HCT116 (cell line): ENCODE measurements around the gene MCM8.

Experiments
- CTCF ChIP-seq, 3 experiments: fragments of 200-600 bp in 1 of 3; sonication (generic) in 1 of 3; IDR thresholded peaks in 2 of 3; conservative IDR thresholded peaks in 1 of 3; 2 replicates each; pipeline ENCODE4 v1.5.1; 2012 to 2017; ENCODE audit warnings: low read depth in 2 of 3, low read length in 2 of 3, antibody characterized with exemption in 1 of 3, borderline replicate concordance in 1 of 3, control low read depth in 1 of 3, mild to moderate bottlenecking in 1 of 3, mixed read lengths in 1 of 3, mixed run types in 1 of 3, moderate library complexity in 1 of 3; ENCODE audit not compliant: insufficient read depth in 1 of 3
- ELF1 ChIP-seq: IDR thresholded peaks from 2 replicates; pipeline ENCODE4 v1.6.1; 2012; ENCODE audit warnings: low read depth, borderline replicate concordance
- EZH2 ChIP-seq: fragments of 200-600 bp; sonication (generic); IDR thresholded peaks from 2 replicates; pipeline ENCODE4 v1.6.1; 2017; ENCODE audit warnings: antibody characterized with exemption, mixed run types
- FOSL1 ChIP-seq: IDR thresholded peaks from 2 replicates; pipeline ENCODE4 v1.6.1; 2012; ENCODE audit warnings: low read depth
- POLR2A ChIP-seq: IDR thresholded peaks from 2 replicates; pipeline ENCODE4 v1.7.0; 2011; ENCODE audit warnings: borderline replicate concordance; ENCODE audit not compliant: insufficient read depth, insufficient read length; ENCODE audit errors: extremely low read depth
- POLR2AphosphoS5 ChIP-seq: IDR thresholded peaks from 2 replicates; pipeline ENCODE4 v1.6.1; 2011; ENCODE audit warnings: mild to moderate bottlenecking, low read depth, low read length, moderate library complexity
- RAD21 ChIP-seq: IDR thresholded peaks from 2 replicates; pipeline ENCODE4 v1.6.1; 2012; ENCODE audit warnings: low read depth, mild to moderate bottlenecking
- ZNF274 ChIP-seq: fragments of 200-500 bp; sonication (Bioruptor generic); IDR thresholded peaks from 2 replicates; pipeline ENCODE4 v1.6.1; 2014; ENCODE audit warnings: mild to moderate bottlenecking, low read depth, low read length, inconsistent platforms

- TF ChIP-seq POLR2A (no peak), CTCF (IDR thresholded peaks at IDR 0.05 in 2 of 3, conservative IDR thresholded peaks at IDR 0.05 in 1 of 3; ENCODE audit: borderline replicate concordance in 1 of 3, insufficient read depth in 1 of 3, low read depth in 2 of 3, low read length in 2 of 3) (no peak), ZNF274 (no peak), EZH2 (no peak), ELF1 (no peak), POLR2AphosphoS5 (no peak), FOSL1 (no peak), RAD21 (no peak)
Observed at GRCh38 chr20:5932796-5933195, 17.7 kb upstream of the MCM8 start.
